ENCODE measurements around the gene EPRS1. TPM values are rescaled to one million over a fixed set of nuclear protein-coding genes. Genes with fewer than 3 reads are reported as not detected.

Gene EPRS1
- total RNA-seq, 1 experiment from 2014 or later = 612 TPM

- no TSS peak for BruUV-seq (replicated peaks)
- intact Hi-C loops (cut with micrococcal nuclease) = no loop called here
- peaks cover 98% of the 10 kb centered on the region for H3K36me3 Mint-ChIP-seq (ENCODE audit: insufficient read depth, unreplicated experiment)
Measured at GRCh38 chr1:220032911-220033310, 13.4 kb downstream of the EPRS1 start.

DNA sequence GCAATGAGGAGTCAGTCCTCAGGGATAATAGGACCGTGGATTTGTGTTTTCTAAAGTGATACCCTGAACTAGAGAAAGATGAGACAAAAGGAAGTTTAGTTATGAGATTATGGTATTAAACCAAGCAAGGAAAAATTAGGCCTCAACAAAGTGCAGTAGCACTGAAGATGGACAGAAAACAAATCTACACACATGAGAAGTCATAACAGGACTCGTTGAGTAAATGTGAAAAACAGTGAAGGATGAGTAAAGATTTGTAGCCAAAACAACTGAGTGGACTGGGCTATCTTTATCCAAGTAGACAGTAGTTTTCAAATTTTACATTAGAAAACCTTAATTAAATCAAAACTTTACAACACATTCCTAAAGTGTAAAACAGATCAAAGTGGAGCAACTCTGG lies 15.0 kb downstream of the EPRS1 start:
- H3K36me3 Mint-ChIP-seq (ENCODE audit: insufficient read depth, unreplicated experiment) = peaks cover 98% of the 10 kb centered on the region
- TF ChIP-seq CTCF (IDR thresholded peaks at IDR 0.05; ENCODE audit: unreplicated experiment) = no peak
- H3K4me3 Mint-ChIP-seq (ENCODE audit: unreplicated experiment) = no peak overlapping the region
- ChIA-PET POLR2A (interaction anchor here (0.6 to 1.2 kb wide), 3 partner anchors 9 to 14 kb away, joined by 3 to 4 read pairs (median 3); no protein-coding TSS in a partner anchor), CTCF (interaction anchor here (0.6 to 1.4 kb wide), 4 partner anchors 18 to 143 kb away, joined by 3 to 7 read pairs (median 4); no protein-coding TSS in a partner anchor)
- no peaks in the 10 kb centered on the region for H3K9me3 Mint-ChIP-seq (ENCODE audit: unreplicated experiment)
- no TSS peak for BruUV-seq (replicated peaks)
- intact Hi-C loops (cut with micrococcal nuclease) = no loop called here
- no peaks in the 10 kb centered on the region for H3K27me3 Mint-ChIP-seq (ENCODE audit: insufficient read depth, unreplicated experiment)
- peaks cover 2% of the 10 kb centered on the region for H3K4me1 Mint-ChIP-seq (ENCODE audit: insufficient read depth, unreplicated experiment)
- DNase-seq (ENCODE audit: unreplicated experiment) = no peak
- H3K27ac Mint-ChIP-seq (ENCODE audit: low read depth, unreplicated experiment) = peak overlapping the region; percentile 1

More at GRCh38 chr1:220032911-220033310, 13.4 kb downstream of the EPRS1 start:
- CTCF ChIA-PET = interaction anchor here (0.6 to 1.4 kb wide), 6 partner anchors 17 to 809 kb away, joined by 3 to 7 read pairs (median 4); partner anchors contain the start of gene BPNT1
- Mint-ChIP-seq H3K27ac (ENCODE audit: low read depth, unreplicated experiment) (no peak overlapping the region), H3K9me3 (ENCODE audit: unreplicated experiment) (no peaks in the 10 kb centered on the region), H3K4me1 (ENCODE audit: insufficient read depth, unreplicated experiment) (peaks cover 11% of the 10 kb centered on the region), H3K27me3 (ENCODE audit: insufficient read depth, unreplicated experiment) (no peaks in the 10 kb centered on the region), H3K4me3 (ENCODE audit: unreplicated experiment) (no peak overlapping the region)
- no peak for TF ChIP-seq CTCF (IDR thresholded peaks at IDR 0.05; ENCODE audit: unreplicated experiment)
- no peak for DNase-seq (ENCODE audit: unreplicated experiment)
- POLR2A ChIA-PET = interaction anchor here (1.4 kb wide), 1 partner anchor 12 kb away, joined by 7 read pairs; no protein-coding TSS in a partner anchor

DNA sequence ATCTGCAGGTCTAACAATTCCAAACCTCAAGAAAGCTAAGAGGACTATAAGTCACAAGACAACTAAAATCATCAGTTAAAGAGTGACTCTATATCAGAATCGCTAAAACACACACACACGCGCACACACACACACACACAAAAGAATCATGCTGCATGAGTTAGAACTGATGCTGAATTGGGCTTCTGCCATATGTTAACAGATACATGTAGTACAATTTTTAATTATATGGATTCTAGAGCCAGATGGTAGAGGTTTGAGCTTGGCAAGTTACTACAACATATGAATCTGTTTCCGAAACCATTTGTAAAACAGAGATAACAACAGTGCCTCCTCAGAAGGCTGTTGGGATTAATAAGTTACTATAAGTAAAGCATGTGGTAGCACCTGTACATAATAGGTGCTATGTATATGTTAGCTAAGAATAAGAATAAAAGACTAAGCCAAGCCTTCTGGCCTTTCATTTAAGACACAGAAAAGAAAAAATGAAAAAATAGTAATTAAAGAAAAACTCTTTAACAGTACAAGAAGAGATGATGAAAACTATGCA lies 17.9 kb downstream of the EPRS1 start:
- Mint-ChIP-seq H3K9me3 (ENCODE audit: unreplicated experiment) (no peaks in the 10 kb centered on the region), H3K4me3 (ENCODE audit: unreplicated experiment) (no peak overlapping the region), H3K27me3 (ENCODE audit: insufficient read depth, unreplicated experiment) (no peaks in the 10 kb centered on the region), H3K27ac (ENCODE audit: low read depth, unreplicated experiment) (no peak overlapping the region), H3K4me1 (ENCODE audit: insufficient read depth, unreplicated experiment) (no peaks in the 10 kb centered on the region), H3K36me3 (ENCODE audit: insufficient read depth, unreplicated experiment) (peaks cover 100% of the 10 kb centered on the region)
- ChIA-PET CTCF (interaction anchor here (0.6 to 1.0 kb wide), 5 partner anchors 10 to 207 kb away, joined by 3 to 6 read pairs (median 3); no protein-coding TSS in a partner anchor), POLR2A (interaction anchor here (0.6 to 0.9 kb wide), 3 partner anchors 13 to 125 kb away, joined by 3 read pairs; partner anchors contain the start of gene BPNT1)
- DNase-seq (ENCODE audit: unreplicated experiment) = no peak
- intact Hi-C loops (cut with micrococcal nuclease) = no loop called here
- no TSS peak for BruUV-seq (replicated peaks)
- TF ChIP-seq CTCF (IDR thresholded peaks at IDR 0.05; ENCODE audit: unreplicated experiment) = no peak

DNA sequence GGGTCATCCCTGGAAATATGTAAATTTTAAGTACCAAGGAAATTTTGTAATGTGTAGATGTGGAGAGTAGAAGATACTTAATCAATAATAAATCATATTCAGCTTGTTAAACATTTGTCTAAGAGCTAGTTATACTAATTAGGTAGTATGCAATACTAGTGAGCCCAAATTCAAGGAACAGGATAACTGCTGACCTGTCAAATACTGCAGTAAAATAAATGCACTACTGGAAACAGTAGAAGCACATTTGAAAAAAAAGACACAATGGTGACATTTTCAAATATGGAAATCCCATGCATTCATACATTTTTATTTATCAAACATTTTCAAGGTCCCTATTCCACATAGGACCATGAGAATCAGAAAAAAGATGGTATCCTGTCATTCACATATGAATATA lies 27.2 kb downstream of the EPRS1 start:
- H3K9me3 Mint-ChIP-seq (ENCODE audit: unreplicated experiment) = no peaks in the 10 kb centered on the region
- ChIA-PET POLR2A (interaction anchor here (0.6 kb wide), 1 partner anchor 13 kb away, joined by 4 read pairs; no protein-coding TSS in a partner anchor), CTCF (interaction anchor here (0.6 to 1.2 kb wide), 3 partner anchors 28 to 103 kb away, joined by 3 to 5 read pairs (median 4); no protein-coding TSS in a partner anchor)
- BruUV-seq (replicated peaks) = no TSS peak
- H3K27ac Mint-ChIP-seq (ENCODE audit: low read depth, unreplicated experiment) = no peak overlapping the region
- H3K4me3 Mint-ChIP-seq (ENCODE audit: unreplicated experiment) = no peak overlapping the region
- TF ChIP-seq CTCF (IDR thresholded peaks at IDR 0.05; ENCODE audit: unreplicated experiment) = no peak
- peaks cover 99% of the 10 kb centered on the region for H3K36me3 Mint-ChIP-seq (ENCODE audit: insufficient read depth, unreplicated experiment)
- no peaks in the 10 kb centered on the region for H3K27me3 Mint-ChIP-seq (ENCODE audit: insufficient read depth, unreplicated experiment)
- peaks cover 14% of the 10 kb centered on the region for H3K4me1 Mint-ChIP-seq (ENCODE audit: insufficient read depth, unreplicated experiment)
- DNase-seq (ENCODE audit: unreplicated experiment) = no peak
- intact Hi-C loops (cut with micrococcal nuclease) = no loop called here
